PC-9 (cell line): ENCODE results near the gene LRP10. TPM values are rescaled to one million over a fixed set of nuclear protein-coding genes. Genes with fewer than 3 reads are reported as not detected.

Source experiments
- BruUV-seq: library from RNA; stranded (reverse); fragments of 400-500 nt; replicated peaks from 2 replicates; lab custom pipeline; 2021; lab: Mats Ljungman, UMichigan
- CTCF ChIA-PET: fragments of 300-600 bp; sonication (Branson Sonifier 250); formaldehyde crosslinking; loops from one replicate; lab custom pipeline; 2022; ENCODE audit warnings: antibody characterized with exemption; lab: Charles Lee
- POLR2A ChIA-PET: fragments of 300-600 bp; sonication (Branson Sonifier 250); formaldehyde crosslinking; loops from one replicate; lab custom pipeline; 2022; ENCODE audit warnings: antibody characterized with exemption; ENCODE audit not compliant: unreplicated experiment; lab: Charles Lee
- DNase-seq, 2 experiments: peaks; one replicate each; pipeline versions ENCODE4 v3.0.0 to v3.0.0-alpha.2; 2015 to 2022; ENCODE audit warnings: mixed read lengths in 1 of 2
- H2AFZ ChIP-seq: fragments of 200-600 bp; sonication (generic); 2 replicates; pipeline ENCODE4 v1.8.1; 2017; ENCODE audit warnings: antibody characterized with exemption
- H3F3A ChIP-seq: fragments of 200-600 bp; sonication (generic); 2 replicates; pipeline ENCODE4 v1.8.1; 2017; ENCODE audit warnings: antibody characterized with exemption, mild to moderate bottlenecking, low read depth; ENCODE audit not compliant: insufficient read depth
- H3K27ac ChIP-seq: fragments of 200-600 bp; sonication (generic); 2 replicates; pipeline ENCODE4 v1.6.1; 2016; ENCODE audit warnings: mixed run types
- H3K27me3 ChIP-seq: fragments of 200-600 bp; sonication (generic); 2 replicates; pipeline ENCODE4 v1.6.1; 2016; ENCODE audit warnings: low read depth, mixed run types; ENCODE audit not compliant: insufficient read depth
- H3K36me3 ChIP-seq: fragments of 200-600 bp; sonication (generic); 2 replicates; pipeline ENCODE4 v1.6.1; 2016; ENCODE audit warnings: low read depth, mixed run types
- H3K4me1 ChIP-seq: fragments of 200-600 bp; sonication (generic); replicated peaks from 2 replicates; pipeline ENCODE4 v1.6.1; 2016; ENCODE audit warnings: mixed run types; ENCODE audit not compliant: insufficient read depth
- H3K4me2 ChIP-seq: fragments of 200-600 bp; sonication (generic); 2 replicates; pipeline ENCODE4 v1.6.1; 2017; ENCODE audit warnings: mixed run types
- H3K4me3 ChIP-seq: fragments of 200-600 bp; sonication (generic); 2 replicates; pipeline ENCODE4 v1.6.1; 2016; ENCODE audit warnings: mixed run types
- H3K79me2 ChIP-seq: fragments of 200-600 bp; sonication (generic); 2 replicates; pipeline ENCODE4 v1.6.1; 2017; ENCODE audit warnings: low read depth, mixed run types
- H3K9me2 ChIP-seq: fragments of 200-600 bp; sonication (generic); 2 replicates; pipeline ENCODE4 v1.8.1; 2017; ENCODE audit warnings: mild to moderate bottlenecking; ENCODE audit not compliant: insufficient read depth
- H3K9me3 ChIP-seq: fragments of 200-600 bp; sonication (generic); 2 replicates; pipeline ENCODE4 v1.8.1; 2016; ENCODE audit warnings: low read depth; ENCODE audit not compliant: insufficient read depth
- H4K20me1 ChIP-seq: fragments of 200-600 bp; sonication (generic); 2 replicates; pipeline ENCODE4 v1.8.1; 2017; ENCODE audit not compliant: insufficient read depth
- EZH2 ChIP-seq: fragments of 200-600 bp; sonication (generic); IDR thresholded peaks from 2 replicates; pipeline ENCODE4 v1.8.0; 2017; ENCODE audit warnings: antibody characterized with exemption, low read depth
- intact Hi-C: fragments of 100-400 bp; cut with micrococcal nuclease; formaldehyde crosslinking; loops from one replicate; pipeline ENCODE4 v1.10.0; 2022; ENCODE audit not compliant: unreplicated experiment
- total RNA-seq: library from RNA; stranded (reverse); gene quantifications from 2 replicates; pipeline ENCODE4 v1.2.3, GENCODE V29; 2021
- TF ChIP-seq, protein P1 (sequence below): fragments of 200-600 bp; sonication (generic); conservative IDR thresholded peaks from 2 replicates; pipeline ENCODE4 v1.6.1; 2017; ENCODE audit warnings: mixed run types, antibody characterized with exemption, mild to moderate bottlenecking, moderate library complexity

The LRP10 gene
- total RNA-seq, 1 experiment from 2014 or later, result 61.6 TPM

DNA sequence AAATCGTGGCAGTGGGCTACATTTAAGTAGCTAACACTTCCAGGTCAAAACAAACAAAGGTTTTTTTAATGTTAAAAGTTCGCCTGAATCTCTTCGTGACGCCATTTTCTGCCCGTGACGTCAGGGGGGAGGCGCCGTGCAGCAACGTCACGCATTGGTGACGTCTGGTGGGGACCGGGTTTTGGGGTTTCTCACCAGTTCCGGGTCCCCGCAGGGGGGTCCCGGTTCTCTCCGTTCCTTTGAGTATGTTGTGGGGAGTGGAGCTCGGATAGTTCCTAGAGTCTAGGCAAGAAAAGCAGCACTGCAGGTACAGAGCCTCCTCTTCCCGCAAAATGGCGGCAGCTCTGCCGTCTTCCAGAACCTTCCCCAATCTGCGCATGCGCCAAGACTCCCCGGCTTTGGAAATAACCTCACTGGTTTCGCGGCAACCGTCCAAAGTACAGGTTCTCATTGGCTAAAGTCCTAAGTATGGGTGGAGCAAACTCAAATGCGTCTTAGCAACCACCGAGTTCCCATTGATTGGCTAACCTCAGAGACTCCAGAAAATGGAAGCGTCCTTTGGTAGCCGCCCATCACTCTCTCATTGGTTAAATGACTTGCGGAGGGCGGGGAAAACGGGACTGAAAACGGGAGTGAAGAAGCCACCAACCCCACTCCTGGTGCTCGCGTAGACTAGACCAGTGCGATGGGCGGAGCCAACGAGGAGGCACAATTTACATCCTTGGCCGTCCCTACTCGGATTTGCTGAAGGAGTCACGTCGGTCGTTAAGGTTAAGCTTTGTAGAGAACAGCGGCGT is 47.5 kb downstream of the LRP10 start, which contains the start of gene RBM23:
TSS of gene RBM23 (minus strand) at position 346 of the 797 bp plus-strand sequence.
- TF ChIP-seq EZH2, result no peak
- TF ChIP-seq, protein P1, sequence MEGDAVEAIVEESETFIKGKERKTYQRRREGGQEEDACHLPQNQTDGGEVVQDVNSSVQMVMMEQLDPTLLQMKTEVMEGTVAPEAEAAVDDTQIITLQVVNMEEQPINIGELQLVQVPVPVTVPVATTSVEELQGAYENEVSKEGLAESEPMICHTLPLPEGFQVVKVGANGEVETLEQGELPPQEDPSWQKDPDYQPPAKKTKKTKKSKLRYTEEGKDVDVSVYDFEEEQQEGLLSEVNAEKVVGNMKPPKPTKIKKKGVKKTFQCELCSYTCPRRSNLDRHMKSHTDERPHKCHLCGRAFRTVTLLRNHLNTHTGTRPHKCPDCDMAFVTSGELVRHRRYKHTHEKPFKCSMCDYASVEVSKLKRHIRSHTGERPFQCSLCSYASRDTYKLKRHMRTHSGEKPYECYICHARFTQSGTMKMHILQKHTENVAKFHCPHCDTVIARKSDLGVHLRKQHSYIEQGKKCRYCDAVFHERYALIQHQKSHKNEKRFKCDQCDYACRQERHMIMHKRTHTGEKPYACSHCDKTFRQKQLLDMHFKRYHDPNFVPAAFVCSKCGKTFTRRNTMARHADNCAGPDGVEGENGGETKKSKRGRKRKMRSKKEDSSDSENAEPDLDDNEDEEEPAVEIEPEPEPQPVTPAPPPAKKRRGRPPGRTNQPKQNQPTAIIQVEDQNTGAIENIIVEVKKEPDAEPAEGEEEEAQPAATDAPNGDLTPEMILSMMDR, result no peak
- intact Hi-C loops, result loop anchor here (5.0 kb wide), 1 partner anchor 47 kb away; the partner anchor contains the start of gene LRP10
- peaks cover 8% of the 10 kb centered on the region; the same call in 1 of the 2 replicates for H3K36me3 ChIP-seq
- H3K27ac ChIP-seq, result peak within 1 kb of the TSS; percentile 90
- ChIA-PET CTCF (no interaction called here), POLR2A (interaction anchor here (0.5 to 0.7 kb wide), 3 partner anchors 9 to 95 kb away, joined by 4 read pairs; no protein-coding TSS in a partner anchor)
- H3K4me1 ChIP-seq, result peaks cover 9% of the 10 kb centered on the region
- H3K9me2 ChIP-seq, result no peaks in the 10 kb centered on the region
- H3K4me2 ChIP-seq, result peak within 1 kb of the TSS; percentile 80
- H3K4me3 ChIP-seq, result peak within 1 kb of the TSS; percentile 90
- H3K27me3 ChIP-seq, result no peaks in the 10 kb centered on the region
- peaks cover 40% of the 10 kb centered on the region for H3K79me2 ChIP-seq
- DNase-seq, result peak; percentile 94 to 97
- peak within 1 kb of the TSS; percentile 81 for H2AFZ ChIP-seq
- no TSS peak for BruUV-seq
- H3K9me3 ChIP-seq, result no peaks in the 10 kb centered on the region
- no peaks in the 10 kb centered on the region for H4K20me1 ChIP-seq
- peaks cover 19% of the 10 kb centered on the region for H3F3A ChIP-seq

DNA sequence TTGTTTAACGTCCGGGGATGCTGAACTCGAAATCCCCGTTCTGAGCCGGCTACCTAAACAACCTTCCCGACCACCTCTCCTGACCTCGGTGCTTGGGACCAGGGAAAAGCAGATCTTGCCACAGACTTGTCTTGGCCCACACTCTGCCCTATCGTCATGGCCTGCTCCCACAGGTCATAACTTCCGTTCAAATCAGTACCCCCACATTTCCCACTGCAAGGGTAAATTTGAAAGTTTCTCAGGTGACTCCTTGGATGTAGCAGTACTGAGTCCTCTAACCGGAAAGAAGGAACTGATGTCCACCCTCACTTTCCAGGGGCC is 48.0 kb downstream of the LRP10 start:
- BruUV-seq, result TSS peak; percentile 97
- intact Hi-C loops, result loop anchor here (5.0 kb wide), 1 partner anchor 47 kb away; the partner anchor contains the start of gene LRP10
- Histone ChIP-seq H3K27ac (no peak overlapping the region), H3K27me3 (no peaks in the 10 kb centered on the region), H3K36me3 (peaks cover 10% of the 10 kb centered on the region; the same call in 1 of the 2 replicates), H3K9me3 (no peaks in the 10 kb centered on the region), H4K20me1 (no peaks in the 10 kb centered on the region), H3K9me2 (no peaks in the 10 kb centered on the region), H3F3A (peaks cover 19% of the 10 kb centered on the region), H3K79me2 (peaks cover 37% of the 10 kb centered on the region), H3K4me1 (peaks cover 9% of the 10 kb centered on the region), H2AFZ (no peak overlapping the region), H3K4me3 (peak overlapping the region; percentile 26; the same call in 1 of the 2 replicates), H3K4me2 (peak overlapping the region; percentile 65)
- ChIA-PET POLR2A (no interaction called here), CTCF (interaction anchor here (0.7 kb wide), 1 partner anchor 587 kb away, joined by 3 read pairs; no protein-coding TSS in a partner anchor)
- no peak for DNase-seq
- TF ChIP-seq EZH2, result no peak
- TF ChIP-seq, protein P1, result no peak

DNA sequence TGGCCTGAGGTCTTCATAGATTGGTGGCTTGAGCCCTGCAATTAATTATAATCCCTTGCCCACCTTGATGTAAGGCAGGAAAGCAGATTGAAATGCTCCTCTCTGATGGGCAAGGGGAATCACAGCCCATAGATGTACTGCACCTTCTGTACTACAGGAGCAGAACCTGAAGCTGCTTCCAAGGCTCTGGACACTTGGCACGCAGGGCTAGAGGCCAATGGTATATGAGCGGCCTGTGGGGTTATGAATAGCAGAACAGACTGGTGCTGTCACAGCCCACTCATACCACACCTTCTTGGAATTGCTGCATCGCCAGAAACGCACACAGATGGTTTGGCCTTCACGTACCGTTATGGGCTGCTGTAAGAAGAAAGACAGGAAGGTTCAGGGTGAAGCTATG is 49.2 kb downstream of the LRP10 start:
- H3K36me3 ChIP-seq, result peaks cover 20% of the 10 kb centered on the region; the same call in 1 of the 2 replicates
- CTCF ChIA-PET, result no interaction called here
- H3K9me2 ChIP-seq, result no peaks in the 10 kb centered on the region
- TF ChIP-seq, protein P1, result no peak
- H3K79me2 ChIP-seq, result peaks cover 30% of the 10 kb centered on the region
- H3K4me2 ChIP-seq, result no peak overlapping the region
- intact Hi-C loops, result no loop called here
- BruUV-seq, result no TSS peak
- no peak overlapping the region for H3K4me3 ChIP-seq
- H4K20me1 ChIP-seq, result no peaks in the 10 kb centered on the region
- POLR2A ChIA-PET, result interaction anchor here (0.5 kb wide), 1 partner anchor 49 kb away, joined by 3 read pairs; no protein-coding TSS in a partner anchor
- H2AFZ ChIP-seq, result no peak overlapping the region
- peaks cover 19% of the 10 kb centered on the region for H3F3A ChIP-seq
- no peak overlapping the region for H3K27ac ChIP-seq
- peaks cover 9% of the 10 kb centered on the region for H3K4me1 ChIP-seq
- no peak for DNase-seq
- H3K9me3 ChIP-seq, result no peaks in the 10 kb centered on the region
- H3K27me3 ChIP-seq, result no peaks in the 10 kb centered on the region
